GM12801 (cell line): ENCODE measurements around the gene FOXO3.

ENCODE experiments used
- CTCF ChIP-seq: IDR thresholded peaks from one replicate; pipeline ENCODE4 v1.5.1; 2011; ENCODE audit warnings: control low read depth; ENCODE audit not compliant: insufficient read length; ENCODE audit errors: extremely low read depth

FOXO3 gene

GRCh38 chr6:108677894-108678293 lies 117.2 kb downstream of the FOXO3 start:
- no peak for TF ChIP-seq CTCF

- TF ChIP-seq CTCF: no peak
Observed at GRCh38 chr6:108684771-108685329, 124.1 kb downstream of the FOXO3 start.

GRCh38 chr6:108685970-108686369 lies 125.3 kb downstream of the FOXO3 start:
- TF ChIP-seq CTCF: no peak

GRCh38 chr6:108686896-108687295 lies 126.2 kb downstream of the FOXO3 start:
- no peak for TF ChIP-seq CTCF

- TF ChIP-seq CTCF: no peak
Observed at GRCh38 chr6:108687921-108688320, 127.2 kb downstream of the FOXO3 start.

GRCh38 chr6:108689272-108690161 lies 128.8 kb downstream of the FOXO3 start:
- TF ChIP-seq CTCF: no peak

GRCh38 chr6:108690326-108691049 lies 129.8 kb downstream of the FOXO3 start:
- no peak for TF ChIP-seq CTCF
